ENCODE measurements around the gene GALNT18. TPM values are rescaled to one million over a fixed set of nuclear protein-coding genes. Genes with fewer than 3 reads are reported as not detected.

Gene GALNT18
- total RNA-seq, 3 donors from 2014 or later (not counting 1 experiment from before 2014, with no cell fraction given): 0.18 to 0.42 (median 0.38) TPM

DNA sequence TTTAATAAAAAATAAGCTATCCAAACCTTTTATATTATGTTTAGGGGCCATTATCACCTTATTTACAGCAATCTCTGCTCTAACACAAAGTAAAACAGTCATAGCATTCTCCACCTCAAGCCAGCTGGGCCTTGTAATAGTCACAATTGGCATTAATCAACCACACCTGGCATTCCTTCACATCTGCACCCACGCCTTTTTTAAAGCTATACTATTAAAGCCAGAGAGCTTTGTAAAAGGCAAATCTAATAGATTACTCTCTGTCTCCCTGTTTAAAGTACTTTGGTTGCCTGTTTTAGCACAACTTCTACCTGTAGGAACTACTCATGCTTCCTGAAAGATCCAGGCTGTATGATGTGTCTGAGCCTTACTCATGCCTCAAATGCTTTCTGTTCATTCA, 381.8 kb downstream of the GALNT18 start:
- Mint-ChIP-seq H3K36me3 (no peaks in the 10 kb centered on the region), H3K27me3 (ENCODE audit: low read depth in 2 of 2) (peaks cover 11 to 12% of the 10 kb centered on the region in 2 donors), H3K4me3 (no peak overlapping the region), H3K27ac (no peak overlapping the region), H3K4me1 (no peaks in the 10 kb centered on the region), H3K9me3 (peaks cover 0 to 2% of the 10 kb centered on the region in 2 donors)
- TF ChIP-seq, protein P1, sequence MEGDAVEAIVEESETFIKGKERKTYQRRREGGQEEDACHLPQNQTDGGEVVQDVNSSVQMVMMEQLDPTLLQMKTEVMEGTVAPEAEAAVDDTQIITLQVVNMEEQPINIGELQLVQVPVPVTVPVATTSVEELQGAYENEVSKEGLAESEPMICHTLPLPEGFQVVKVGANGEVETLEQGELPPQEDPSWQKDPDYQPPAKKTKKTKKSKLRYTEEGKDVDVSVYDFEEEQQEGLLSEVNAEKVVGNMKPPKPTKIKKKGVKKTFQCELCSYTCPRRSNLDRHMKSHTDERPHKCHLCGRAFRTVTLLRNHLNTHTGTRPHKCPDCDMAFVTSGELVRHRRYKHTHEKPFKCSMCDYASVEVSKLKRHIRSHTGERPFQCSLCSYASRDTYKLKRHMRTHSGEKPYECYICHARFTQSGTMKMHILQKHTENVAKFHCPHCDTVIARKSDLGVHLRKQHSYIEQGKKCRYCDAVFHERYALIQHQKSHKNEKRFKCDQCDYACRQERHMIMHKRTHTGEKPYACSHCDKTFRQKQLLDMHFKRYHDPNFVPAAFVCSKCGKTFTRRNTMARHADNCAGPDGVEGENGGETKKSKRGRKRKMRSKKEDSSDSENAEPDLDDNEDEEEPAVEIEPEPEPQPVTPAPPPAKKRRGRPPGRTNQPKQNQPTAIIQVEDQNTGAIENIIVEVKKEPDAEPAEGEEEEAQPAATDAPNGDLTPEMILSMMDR (IDR thresholded peaks at IDR 0.05): no peak
- DNase-seq: no peak
- intact Hi-C loops (cut with micrococcal nuclease): no loop called here
- ATAC-seq: no peak
- WGBS (ENCODE audit: insufficient coverage): 64% methylated on average over 1 of the region's 1 CpG
- Histone ChIP-seq H3K4me1 (ENCODE audit: control insufficient read depth, insufficient read depth, low read length) (peaks cover 7% of the 10 kb centered on the region), H3K9me3 (ENCODE audit: control insufficient read depth, insufficient read depth, low read length) (no peaks in the 10 kb centered on the region), H3K36me3 (ENCODE audit: control insufficient read depth, insufficient read depth, low read length) (no peaks in the 10 kb centered on the region), H3K4me3 (ENCODE audit: low read length) (no peak overlapping the region), H3K27me3 (ENCODE audit: control insufficient read depth, insufficient read depth, low read length) (no peaks in the 10 kb centered on the region), H3K27ac (ENCODE audit: low read length) (no peak overlapping the region)

- Histone ChIP-seq H3K27me3 (ENCODE audit: control insufficient read depth, insufficient read depth, low read length) (no peaks in the 10 kb centered on the region), H3K4me3 (ENCODE audit: low read length) (no peak overlapping the region), H3K9me3 (ENCODE audit: control insufficient read depth, insufficient read depth, low read length) (no peaks in the 10 kb centered on the region), H3K27ac (ENCODE audit: low read length) (no peak overlapping the region), H3K36me3 (ENCODE audit: control insufficient read depth, insufficient read depth, low read length) (no peaks in the 10 kb centered on the region), H3K4me1 (ENCODE audit: control insufficient read depth, insufficient read depth, low read length) (no peaks in the 10 kb centered on the region)
- Mint-ChIP-seq H3K9me3 (peaks cover 0 to 2% of the 10 kb centered on the region in 2 donors), H3K27ac (no peak overlapping the region), H3K36me3 (no peaks in the 10 kb centered on the region), H3K27me3 (ENCODE audit: low read depth in 2 of 2) (peaks cover 6 to 7% of the 10 kb centered on the region in 2 donors), H3K4me1 (no peaks in the 10 kb centered on the region), H3K4me3 (no peak overlapping the region)
- WGBS (ENCODE audit: insufficient coverage): 86% methylated on average over 6 of the region's 7 CpGs
- intact Hi-C loops (cut with micrococcal nuclease): no loop called here
- ATAC-seq (no peak), DNase-seq (no peak)
- TF ChIP-seq, protein P1 (IDR thresholded peaks at IDR 0.05): no peak
Measured at GRCh38 chr11:11237070-11237832, 384.6 kb downstream of the GALNT18 start.

DNA sequence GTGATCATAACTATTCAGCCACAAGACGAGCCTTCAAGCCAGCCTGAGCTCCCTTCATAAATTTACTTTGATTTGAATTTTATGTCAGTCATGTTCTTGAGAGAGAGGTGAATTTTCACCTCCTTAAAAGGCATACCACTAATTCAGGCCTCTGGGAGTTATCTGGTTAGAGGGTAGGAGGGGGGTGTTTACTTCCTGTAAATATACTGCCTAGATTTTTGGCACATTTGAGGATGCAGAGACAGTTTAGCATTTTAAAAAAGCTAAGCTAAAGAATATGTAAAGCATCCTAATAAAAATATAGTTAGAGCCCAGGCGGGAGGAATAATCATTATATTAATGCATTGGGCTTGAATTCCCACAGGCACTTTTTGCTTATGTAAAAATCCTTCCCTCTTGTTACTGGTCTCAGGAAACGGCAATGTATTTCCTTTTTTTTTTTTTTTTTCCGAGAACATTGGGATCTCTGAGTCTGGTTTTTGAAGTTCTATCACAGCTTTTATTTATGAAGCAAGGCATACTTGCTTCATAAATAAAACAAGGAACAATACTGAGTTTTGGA, 385.2 kb downstream of the GALNT18 start:
- Mint-ChIP-seq H3K9me3 (peaks cover 0 to 2% of the 10 kb centered on the region in 2 donors), H3K27me3 (ENCODE audit: low read depth in 2 of 2) (peaks cover 0 to 7% of the 10 kb centered on the region in 2 donors), H3K27ac (no peak overlapping the region), H3K4me1 (no peaks in the 10 kb centered on the region), H3K4me3 (no peak overlapping the region), H3K36me3 (no peaks in the 10 kb centered on the region)
- Histone ChIP-seq H3K27ac (ENCODE audit: low read length) (no peak overlapping the region), H3K4me3 (ENCODE audit: low read length) (no peak overlapping the region), H3K36me3 (ENCODE audit: control insufficient read depth, insufficient read depth, low read length) (no peaks in the 10 kb centered on the region), H3K27me3 (ENCODE audit: control insufficient read depth, insufficient read depth, low read length) (no peaks in the 10 kb centered on the region), H3K4me1 (ENCODE audit: control insufficient read depth, insufficient read depth, low read length) (no peaks in the 10 kb centered on the region), H3K9me3 (ENCODE audit: control insufficient read depth, insufficient read depth, low read length) (no peaks in the 10 kb centered on the region)
- intact Hi-C loops (cut with micrococcal nuclease): no loop called here
- no peak for DNase-seq
- ATAC-seq: no peak
- 100% methylated on average over 2 of the region's 4 CpGs for WGBS (ENCODE audit: insufficient coverage)
- TF ChIP-seq, protein P1 (IDR thresholded peaks at IDR 0.05): no peak

All from natural killer cell (primary cell).